Fibroblast of lung (primary cell): ENCODE data around the gene SEMA3D.

Source experiments
- CTCF ChIP-seq, 2 donors: IDR thresholded peaks in 1 of 2; conservative IDR thresholded peaks in 1 of 2; 1 replicate in 1 of 2; 2 replicates in 1 of 2; pipeline ENCODE4 v1.5.1; 2011 to 2012; ENCODE audit warnings: low read length in 2 of 2, control low read depth in 1 of 2, inconsistent platforms in 1 of 2, low read depth in 1 of 2, mild to moderate bottlenecking in 1 of 2
- EZH2 ChIP-seq: IDR thresholded peaks from 2 replicates; pipeline ENCODE4 v1.5.1; 2012; ENCODE audit warnings: low read length, control low read depth, mild to moderate bottlenecking; ENCODE audit errors: missing control alignments

- TF ChIP-seq CTCF (conservative IDR thresholded peaks at IDR 0.05 in 1 of 2, IDR thresholded peaks at IDR 0.05 in 1 of 2; ENCODE audit: low read depth in 1 of 2, low read length in 2 of 2), result no peak
- TF ChIP-seq EZH2, result no peak
Observed at GRCh38 chr7:85220023-85220422, 33.2 kb upstream of the SEMA3D start.
